Nucleus accumbens (tissue), 56 donors: Measurements from ENCODE around the gene LFNG.

ENCODE experiments used
- DNase-seq, 56 donors: peaks; one replicate each; lab custom pipeline; 2025; lab: John Stamatoyannopoulos, UW

The LFNG gene

DNA sequence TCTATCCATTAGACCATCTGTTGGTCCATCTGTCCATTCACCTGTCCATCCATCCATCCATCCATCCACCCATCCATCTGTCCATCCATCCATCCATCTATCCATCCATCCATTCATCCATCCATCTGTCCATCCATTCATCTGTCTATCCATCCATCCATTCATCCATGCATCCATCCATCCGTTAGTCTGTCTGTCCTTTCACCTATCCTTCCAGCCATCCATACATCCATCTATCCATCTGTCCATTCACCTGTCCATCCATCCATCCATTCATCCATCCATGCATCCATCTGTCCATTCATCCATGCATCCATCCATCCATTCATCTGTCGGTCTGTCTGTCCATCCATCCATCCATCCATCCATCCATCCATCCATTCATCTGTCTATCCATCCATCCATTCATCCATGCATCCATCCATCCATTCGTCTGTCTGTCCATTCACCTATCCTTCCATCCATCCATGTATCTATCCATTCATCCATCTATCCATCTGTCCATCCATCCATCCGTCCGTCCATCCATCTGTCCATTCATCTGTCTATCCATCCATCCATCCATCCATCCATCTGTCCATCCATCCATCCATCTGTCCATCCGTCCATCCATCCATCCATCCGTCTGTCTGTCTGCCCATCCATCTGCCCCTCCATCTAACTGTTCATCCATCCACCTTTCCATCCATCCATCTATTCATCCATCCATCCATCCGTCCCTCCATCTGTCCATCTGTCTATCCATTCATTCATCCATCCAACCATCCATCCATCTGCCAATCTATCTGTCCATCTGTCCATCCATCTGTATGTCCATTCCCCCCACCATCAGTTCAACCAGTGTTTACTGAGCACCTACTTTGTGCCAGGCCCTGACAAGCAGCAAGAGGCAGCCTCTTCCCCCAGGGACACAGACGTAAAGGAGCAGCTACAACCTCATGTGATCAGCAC lies 4.8 kb upstream of the LFNG start:
- DNase-seq = no peak

GRCh38 chr7:2515424-2516193 lies 4.0 kb upstream of the LFNG start:
- DNase-seq = no peak

- DNase-seq = no peak
These were observed 3.4 kb upstream of the LFNG start for GRCh38 chr7:2516194-2516555.

GRCh38 chr7:2517026-2517425 lies 2.5 kb upstream of the LFNG start:
- no peak for DNase-seq

GRCh38 chr7:2517678-2518507 lies 1.7 kb upstream of the LFNG start:
- DNase-seq = no peak

GRCh38 chr7:2518737-2519118 lies 846 bp upstream of the LFNG start:
- no peak for DNase-seq

GRCh38 chr7:2520131-2520760 lies 672 bp downstream of the LFNG start:
- peak in 7 of 56 donors; percentile 13 to 37 (median 31) for DNase-seq

DNA sequence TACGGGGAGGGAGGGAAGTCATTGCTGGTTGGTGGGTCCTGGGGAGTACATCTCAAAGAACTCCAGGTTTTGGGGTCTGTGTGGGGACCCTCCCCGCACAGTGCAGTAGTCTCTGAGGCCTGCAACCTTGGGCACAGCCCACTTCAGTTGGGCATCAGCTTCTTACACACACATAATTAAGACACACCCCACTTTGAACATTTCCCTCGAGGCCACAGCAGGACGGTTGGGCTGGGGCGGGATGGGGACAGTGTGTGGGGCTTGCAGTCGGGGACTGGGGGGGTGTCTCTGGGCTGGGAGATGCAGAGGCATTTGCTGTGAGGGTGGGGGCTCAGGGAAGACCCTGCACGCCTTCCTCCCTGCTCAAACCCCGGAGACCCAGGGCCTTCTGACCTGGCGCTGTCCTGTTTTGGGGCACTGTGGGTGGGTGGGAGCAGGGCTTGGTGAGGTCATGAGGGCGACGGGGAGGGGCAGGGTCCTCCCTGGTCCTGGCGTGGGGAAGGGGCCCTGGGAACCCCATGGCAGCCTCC lies 1.3 kb downstream of the LFNG start:
- no peak for DNase-seq

DNA sequence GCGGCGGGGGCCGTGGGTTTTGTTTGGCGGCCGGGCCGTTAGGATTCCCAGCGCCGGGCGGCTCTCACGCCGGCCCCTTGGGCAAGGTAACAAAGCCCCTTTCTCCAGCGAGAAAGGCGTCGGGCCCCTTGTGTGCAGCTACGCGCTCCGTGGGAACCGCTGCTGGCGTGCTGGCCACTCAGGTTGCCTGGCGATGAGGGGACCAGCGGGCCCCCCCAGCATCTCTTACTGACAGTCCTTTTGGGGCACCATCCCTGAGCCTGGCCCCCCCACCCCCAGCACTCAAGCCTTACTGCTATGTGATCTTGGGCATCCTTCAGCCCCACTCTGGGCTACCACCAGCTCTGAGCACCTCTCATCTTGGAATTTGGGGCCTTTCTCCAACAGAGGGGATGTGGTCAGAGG lies 1.8 kb downstream of the LFNG start:
- DNase-seq = peak in 6 of 56 donors; percentile 17 to 59 (median 33)

DNA sequence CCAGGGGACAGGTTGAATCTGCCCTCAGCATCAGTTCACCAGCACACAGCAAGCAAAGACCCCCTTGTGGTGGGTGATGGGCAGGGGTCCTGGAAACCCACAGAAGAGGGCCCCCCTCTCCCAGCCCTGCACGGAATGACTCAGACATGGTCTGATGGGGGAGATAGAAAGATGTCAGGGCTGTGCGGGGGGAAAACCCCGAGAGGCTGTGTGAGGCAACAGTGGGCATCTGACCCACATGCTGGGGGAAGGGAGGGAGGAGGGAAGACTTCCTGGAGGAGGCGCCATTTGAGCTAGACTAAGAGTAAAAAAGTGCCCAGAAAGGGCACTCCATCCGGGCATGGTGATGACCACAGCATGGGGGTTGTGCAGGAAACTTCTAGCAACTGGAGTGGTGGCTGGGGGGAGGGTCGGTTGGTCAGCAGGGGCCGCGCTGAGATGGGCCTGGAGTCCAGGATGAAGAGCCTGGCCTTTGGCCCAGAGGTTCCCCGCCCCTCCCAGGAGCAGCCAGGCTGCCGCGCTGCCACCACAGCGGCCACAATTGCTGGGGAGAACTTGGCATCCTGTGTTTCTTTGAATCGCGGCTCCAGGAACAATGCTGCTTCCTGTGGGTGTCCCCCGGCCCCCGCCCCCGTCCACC lies 2.5 kb downstream of the LFNG start:
- DNase-seq = peak in 17 of 56 donors; percentile 21 to 55 (median 33)

GRCh38 chr7:2522780-2523433 lies 3.3 kb downstream of the LFNG start:
- DNase-seq = peak in 2 of 56 donors; percentile 23 to 27

GRCh38 chr7:2523461-2523936 lies 3.9 kb downstream of the LFNG start:
- peak in 3 of 56 donors; percentile 46 to 64 (median 49) for DNase-seq

DNA sequence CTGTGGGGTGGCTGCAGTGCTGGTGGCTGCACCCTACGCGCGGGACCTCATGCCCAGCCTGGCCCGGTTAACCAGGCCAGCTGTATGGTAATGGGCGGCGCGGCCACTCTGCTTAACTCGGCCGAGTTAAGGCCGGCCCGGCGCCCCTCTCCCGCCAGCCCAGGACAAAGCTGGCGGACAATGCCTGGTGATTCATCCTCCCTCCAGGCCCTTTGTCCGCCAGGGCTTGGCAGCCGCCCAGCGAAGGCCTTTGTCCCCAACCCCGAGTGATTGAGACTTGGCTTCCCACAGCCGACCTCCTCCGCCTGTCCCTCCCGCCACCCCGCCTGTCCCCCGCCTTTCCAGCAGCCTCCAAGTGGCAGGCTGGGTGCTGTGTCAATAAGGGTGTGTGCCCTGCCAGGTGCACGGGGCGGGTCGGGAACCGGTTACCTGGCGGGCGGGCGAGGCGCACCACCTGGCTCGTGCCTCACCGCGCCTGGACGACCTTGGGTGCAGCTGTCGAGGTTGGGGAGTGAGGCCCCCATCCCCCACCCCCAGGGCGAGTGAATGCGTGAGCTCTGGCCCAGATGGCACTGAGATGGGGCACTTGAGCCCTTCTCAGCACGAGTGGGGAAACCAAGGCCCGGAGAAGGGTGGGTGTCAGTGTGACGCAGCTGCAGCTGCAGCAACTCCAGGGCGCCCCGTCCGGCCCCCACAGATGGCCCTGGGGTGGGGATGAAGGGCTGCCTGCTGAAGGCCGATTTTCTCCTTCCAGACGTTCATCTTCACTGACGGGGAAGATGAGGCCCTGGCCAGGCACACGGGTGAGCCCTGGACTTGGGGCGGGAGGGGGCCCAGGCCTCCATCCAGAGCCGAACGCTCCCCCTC lies 4.6 kb downstream of the LFNG start:
- peak in 55 of 56 donors; percentile 36 to 95 (median 83) for DNase-seq

DNA sequence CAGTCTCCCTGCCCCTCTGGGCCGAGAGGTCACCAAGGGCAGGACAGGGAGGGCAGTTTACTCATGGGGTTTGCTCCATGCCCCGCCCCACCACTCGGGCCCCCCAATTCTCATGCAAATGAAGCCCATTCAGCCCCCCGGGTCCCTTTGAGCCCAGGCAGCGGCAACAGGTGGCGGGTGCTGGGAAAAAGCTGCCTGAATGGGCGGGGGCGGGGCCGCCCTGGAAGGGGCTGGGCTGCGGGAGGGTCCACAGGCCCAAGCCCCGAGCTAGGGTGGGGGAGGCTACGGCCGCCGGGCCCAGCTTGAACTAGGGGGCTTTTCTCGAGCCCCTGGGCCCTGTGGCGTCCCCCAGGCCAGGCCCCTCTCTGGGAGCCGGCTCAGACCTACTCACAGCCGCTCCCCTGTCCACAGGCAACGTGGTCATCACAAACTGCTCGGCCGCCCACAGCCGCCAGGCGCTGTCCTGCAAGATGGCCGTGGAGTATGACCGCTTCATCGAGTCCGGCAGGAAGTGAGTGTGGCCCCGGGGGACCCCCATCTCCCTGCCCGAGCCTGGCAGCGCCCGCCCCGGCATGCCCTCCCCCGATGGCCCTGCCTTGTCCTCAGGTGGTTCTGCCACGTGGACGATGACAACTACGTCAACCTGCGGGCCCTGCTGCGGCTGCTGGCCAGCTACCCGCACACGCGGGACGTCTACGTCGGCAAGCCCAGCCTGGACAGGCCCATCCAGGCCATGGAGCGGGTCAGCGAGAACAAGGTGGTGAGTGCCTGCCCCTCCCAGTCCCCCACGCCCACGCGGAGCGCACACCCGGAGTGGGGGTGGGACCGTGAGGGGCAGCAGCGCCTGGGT lies 5.5 kb downstream of the LFNG start:
- DNase-seq = peak in 2 of 56 donors; percentile 20 to 55

GRCh38 chr7:2525658-2526630 lies 6.4 kb downstream of the LFNG start:
- DNase-seq = peak in 2 of 56 donors; percentile 42 to 55
